Activated T-cell treated with anti-CD3 and anti-CD28 coated beads for 24 hours (primary cell): ENCODE data around the gene BANP.
"Not testable (repeated sequence)": the region's sequence is repeated elsewhere in the genome, so short reads cannot be mapped to it uniquely, and the experiment has no call there.

ENCODE experiments used
- DNase-seq: peaks from one replicate; pipeline ENCODE4 v3.0.0-alpha.2; 2020; ENCODE audit warnings: low read depth

Gene BANP

GRCh38 chr16:88028177-88028930 lies 77.1 kb downstream of the BANP start:
- DNase-seq: not testable (repeated sequence)

- no peak for DNase-seq
Observed at GRCh38 chr16:88030498-88030897, 79.3 kb downstream of the BANP start.

- DNase-seq: not testable (repeated sequence)
Observed at GRCh38 chr16:88030961-88031360, 79.7 kb downstream of the BANP start.

GRCh38 chr16:88033003-88033740 lies 81.9 kb downstream of the BANP start:
- not testable (repeated sequence) for DNase-seq

- no peak for DNase-seq
Observed at GRCh38 chr16:88034770-88035169, 83.5 kb downstream of the BANP start.

GRCh38 chr16:88035292-88035691 lies 84.1 kb downstream of the BANP start:
- no peak for DNase-seq

GRCh38 chr16:88035884-88036639 lies 84.8 kb downstream of the BANP start:
- DNase-seq: not testable (repeated sequence)

GRCh38 chr16:88036640-88036996 lies 85.4 kb downstream of the BANP start:
- DNase-seq: not testable (repeated sequence)

- not testable (repeated sequence) for DNase-seq
Observed at GRCh38 chr16:88037359-88037758, 86.1 kb downstream of the BANP start.

GRCh38 chr16:88037876-88038525 lies 86.8 kb downstream of the BANP start:
- not testable (repeated sequence) for DNase-seq

GRCh38 chr16:88038526-88038908 lies 87.3 kb downstream of the BANP start:
- DNase-seq: not testable (repeated sequence)

GRCh38 chr16:88039591-88039990 lies 88.4 kb downstream of the BANP start:
- no peak for DNase-seq

GRCh38 chr16:88040196-88040876 lies 89.1 kb downstream of the BANP start:
- not testable (repeated sequence) for DNase-seq

- not testable (repeated sequence) for DNase-seq
Observed at GRCh38 chr16:88040877-88041244, 89.6 kb downstream of the BANP start.

GRCh38 chr16:88041506-88041905 lies 90.3 kb downstream of the BANP start:
- DNase-seq: not testable (repeated sequence)

- not testable (repeated sequence) for DNase-seq
Observed at GRCh38 chr16:88041986-88042562, 90.8 kb downstream of the BANP start.

GRCh38 chr16:88043208-88043910 lies 92.1 kb downstream of the BANP start:
- DNase-seq: not testable (repeated sequence)

- not testable (repeated sequence) for DNase-seq
Observed at GRCh38 chr16:88044121-88044581, 92.9 kb downstream of the BANP start.

GRCh38 chr16:88045361-88045760 lies 94.1 kb downstream of the BANP start:
- not testable (repeated sequence) for DNase-seq

- no peak for DNase-seq
Observed at GRCh38 chr16:88045820-88046303, 94.6 kb downstream of the BANP start.
